Stimulated activated CD4-positive, alpha-beta T cell treated with anti-CD3 and anti-CD28 coated beads, Interleukin-15, amount 100 ng/mL, for 1 hour (primary cell): ENCODE results near the gene CCDC102A.
"Not testable (repeated sequence)": the region's sequence is repeated elsewhere in the genome, so short reads cannot be mapped to it uniquely, and the experiment has no call there.

Experiments used
- DNase-seq, 2 donors: peaks; one replicate each; pipeline ENCODE4 v3.0.0-alpha.2; 2020; ENCODE audit warnings: low read depth in 1 of 2, low spot score in 1 of 2

CCDC102A gene

DNA sequence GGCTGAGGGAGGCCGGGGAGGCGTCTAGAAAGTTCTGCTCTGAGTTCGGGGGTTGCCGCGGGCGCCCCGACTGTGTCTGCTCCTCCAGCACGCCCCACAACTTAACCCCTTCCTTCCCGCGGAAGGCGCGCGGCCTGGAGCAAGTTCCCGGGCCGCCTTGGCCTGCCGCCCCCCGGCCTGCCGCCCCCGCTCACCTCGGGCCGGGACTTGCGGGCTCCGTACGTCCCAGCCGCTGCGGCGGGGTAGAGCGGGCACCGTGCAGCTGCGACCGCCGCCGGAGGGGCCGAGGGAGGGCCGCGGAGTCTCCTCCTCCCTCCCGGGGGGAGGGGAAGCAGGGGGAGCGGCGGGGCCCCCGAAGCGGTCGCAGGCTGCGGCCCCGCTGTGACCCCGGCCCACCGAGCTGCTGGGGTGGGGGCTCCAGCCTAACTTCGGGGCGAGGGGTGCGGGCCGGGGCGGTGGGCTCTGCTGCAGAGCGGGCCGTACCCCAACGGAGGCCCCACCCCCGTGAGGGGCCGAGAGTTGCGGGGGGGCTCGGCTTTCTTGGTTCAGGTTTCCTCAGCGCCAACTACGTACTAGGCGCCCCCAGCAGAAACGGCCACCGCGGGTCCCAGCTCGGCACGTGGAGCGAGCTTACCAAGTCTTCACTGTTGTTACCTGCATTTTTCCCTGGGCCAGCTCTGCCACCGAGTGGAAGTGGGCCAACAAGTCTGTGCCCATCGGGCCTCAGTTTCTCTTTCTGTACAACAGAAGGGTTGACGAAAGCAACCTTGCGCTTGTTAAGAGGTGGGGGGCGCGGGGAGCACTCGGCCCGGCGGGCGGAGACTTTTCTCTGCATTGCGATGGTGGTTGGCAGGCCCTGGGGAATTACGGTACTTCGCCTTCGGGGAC lies at the start of gene CCDC102A:
CCDC102A (minus strand) TSS at position 266 of the 888 bp plus-strand sequence. CDS start 7,394 bp downstream, outside the sequence.
- peak in 1 of 2 donors; percentile 30 for DNase-seq

DNA sequence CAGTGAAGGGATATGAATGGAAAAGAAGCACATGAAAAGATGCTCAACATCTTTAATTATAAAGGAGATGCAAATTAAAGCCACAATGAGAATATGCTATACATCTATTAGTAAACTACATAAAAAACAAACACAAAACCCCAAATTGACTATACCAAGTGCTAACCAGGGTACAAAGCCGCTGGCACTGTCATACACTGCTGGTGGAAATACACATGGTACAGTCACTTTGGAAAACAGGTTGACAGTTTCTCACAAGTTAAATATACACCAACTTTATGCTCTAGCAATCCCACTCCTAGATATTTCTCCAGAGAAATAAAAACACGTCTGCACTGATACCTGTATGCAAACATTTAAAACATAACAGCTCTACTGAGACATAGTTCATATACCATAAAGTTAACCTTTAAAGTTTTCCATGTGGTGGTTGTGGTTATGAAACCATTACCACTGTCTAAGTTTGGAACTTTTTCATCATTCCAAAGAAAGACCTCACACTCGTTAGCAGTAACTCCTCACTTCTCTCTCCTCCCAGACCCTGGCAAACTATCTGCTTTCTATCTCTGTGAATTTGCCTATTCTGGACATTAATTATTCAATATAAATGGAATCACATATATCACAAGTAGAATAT lies 48.8 kb upstream of the CCDC102A start:
- no peak for DNase-seq

DNA sequence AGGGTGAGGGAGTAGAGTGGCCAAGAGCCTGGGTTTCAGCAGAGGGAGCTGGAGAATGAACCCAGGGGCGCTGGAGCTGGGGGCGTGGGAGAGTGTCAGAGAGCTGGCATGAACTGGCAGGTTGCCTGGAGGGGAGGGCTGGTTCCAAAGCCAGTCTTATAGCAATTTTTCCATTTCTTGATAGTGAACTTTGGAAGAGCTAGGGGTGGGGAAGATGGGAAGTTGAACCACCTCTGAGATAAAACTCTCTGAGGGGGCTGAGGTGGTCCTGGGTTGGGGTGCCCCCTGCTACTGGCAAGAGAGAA lies 42.9 kb upstream of the CCDC102A start:
- DNase-seq = no peak

DNA sequence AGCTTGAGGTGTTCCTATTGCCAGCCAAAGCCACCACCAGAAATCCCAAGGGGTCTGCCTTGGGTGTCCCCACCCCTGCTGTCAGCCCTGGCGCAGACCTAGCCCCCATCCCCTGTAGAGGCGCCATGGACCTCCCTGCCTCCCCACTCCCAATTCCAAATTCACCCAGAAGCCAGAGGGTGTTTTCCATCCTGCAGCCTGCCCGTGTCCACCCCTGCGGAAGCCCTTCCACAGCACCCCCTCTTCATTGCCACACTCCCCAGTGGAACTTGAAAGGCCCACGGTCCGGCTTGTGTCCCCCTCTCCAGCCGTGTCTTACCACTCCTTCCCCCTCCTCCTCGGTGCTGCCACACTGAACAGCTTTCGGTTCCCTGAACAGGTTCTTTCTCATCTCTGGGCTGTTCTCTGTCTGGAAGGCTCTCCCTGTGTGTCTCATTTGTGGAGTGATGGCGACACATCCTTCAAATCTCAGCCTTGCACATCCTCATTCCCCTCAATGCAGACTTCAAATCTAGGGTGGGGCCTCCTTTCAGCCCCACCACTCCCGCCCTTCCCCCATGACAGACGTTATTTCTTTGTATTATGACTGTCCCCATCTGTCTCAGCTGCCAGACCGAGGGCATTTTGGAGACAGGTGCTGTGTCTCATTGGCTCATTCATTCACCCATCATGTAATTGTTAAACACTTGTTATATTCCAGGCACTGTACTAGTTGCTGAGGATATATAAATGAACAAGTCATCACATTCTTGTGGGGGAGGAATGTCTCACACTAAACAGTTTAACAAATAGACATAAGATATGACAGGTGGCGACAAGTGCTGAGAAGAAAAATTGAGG lies 42.4 kb upstream of the CCDC102A start:
- DNase-seq = no peak

DNA sequence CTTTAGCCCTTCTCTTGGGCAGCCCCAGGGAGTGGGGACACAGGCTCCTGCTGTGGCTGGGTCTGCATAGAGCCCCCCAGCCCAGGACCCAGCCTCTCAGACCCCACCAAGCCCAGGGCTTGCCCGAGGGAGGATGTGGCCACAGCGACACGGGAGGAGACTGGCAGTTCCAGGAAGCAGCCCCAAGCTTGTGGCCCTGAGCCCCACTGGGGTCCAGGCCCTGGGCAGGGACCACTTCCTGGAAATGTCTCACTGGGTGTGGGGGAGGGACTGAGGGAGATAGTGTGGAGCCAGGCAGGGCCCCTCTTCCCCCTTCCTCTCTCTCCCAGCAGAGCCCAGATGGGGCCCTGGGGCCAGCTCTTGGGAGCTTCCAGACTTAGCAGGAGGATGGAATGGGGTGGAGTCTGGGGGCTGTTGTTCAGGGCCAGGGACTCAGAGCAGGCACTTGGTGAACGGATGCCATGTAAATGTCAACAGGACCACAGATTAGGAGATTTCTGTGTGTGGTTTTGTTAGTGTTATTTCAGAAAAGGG lies 41.4 kb upstream of the CCDC102A start:
- no peak for DNase-seq

DNA sequence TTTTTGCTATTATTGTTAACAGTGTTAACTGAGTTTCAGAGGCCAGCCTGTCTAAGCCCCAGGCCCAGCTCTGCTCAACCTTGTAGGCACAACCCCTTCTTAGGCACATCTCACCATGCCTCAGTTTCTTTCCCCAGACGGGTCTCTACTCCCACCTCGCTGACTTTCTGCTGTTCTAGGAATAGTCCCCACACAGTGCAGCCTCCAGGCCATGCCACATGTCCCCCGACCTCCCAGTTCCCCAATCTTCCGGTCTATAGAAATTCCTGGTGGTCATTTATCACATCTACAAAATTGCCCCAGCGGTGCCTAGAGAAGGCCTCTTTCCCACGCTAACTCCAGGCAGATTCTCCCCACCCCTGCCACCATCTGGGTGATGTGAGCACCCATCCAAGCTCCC lies 40.8 kb upstream of the CCDC102A start:
- no peak for DNase-seq

DNA sequence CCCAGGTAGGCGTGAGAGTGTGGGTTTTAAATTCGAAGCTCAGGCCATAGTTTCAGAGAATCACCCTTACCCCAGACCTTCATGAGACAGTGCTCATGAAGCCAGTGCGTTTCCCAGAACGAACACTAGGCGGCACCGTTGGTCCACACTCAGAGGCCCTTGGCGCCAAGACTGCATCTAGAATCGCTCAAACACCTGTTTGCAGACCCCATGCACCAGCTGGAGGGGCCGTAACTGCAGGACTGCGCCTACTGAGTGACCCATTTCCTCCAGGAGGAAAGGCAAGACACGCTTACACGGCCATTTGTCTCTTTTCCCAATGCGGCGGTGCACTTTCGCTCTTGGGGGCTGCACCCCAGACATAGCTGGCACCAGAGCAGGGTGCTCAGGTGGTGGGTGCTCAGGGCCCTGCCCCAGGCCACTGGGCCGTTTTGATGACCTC lies 40.1 kb upstream of the CCDC102A start:
- peak; percentile 58 to 75 for DNase-seq

DNA sequence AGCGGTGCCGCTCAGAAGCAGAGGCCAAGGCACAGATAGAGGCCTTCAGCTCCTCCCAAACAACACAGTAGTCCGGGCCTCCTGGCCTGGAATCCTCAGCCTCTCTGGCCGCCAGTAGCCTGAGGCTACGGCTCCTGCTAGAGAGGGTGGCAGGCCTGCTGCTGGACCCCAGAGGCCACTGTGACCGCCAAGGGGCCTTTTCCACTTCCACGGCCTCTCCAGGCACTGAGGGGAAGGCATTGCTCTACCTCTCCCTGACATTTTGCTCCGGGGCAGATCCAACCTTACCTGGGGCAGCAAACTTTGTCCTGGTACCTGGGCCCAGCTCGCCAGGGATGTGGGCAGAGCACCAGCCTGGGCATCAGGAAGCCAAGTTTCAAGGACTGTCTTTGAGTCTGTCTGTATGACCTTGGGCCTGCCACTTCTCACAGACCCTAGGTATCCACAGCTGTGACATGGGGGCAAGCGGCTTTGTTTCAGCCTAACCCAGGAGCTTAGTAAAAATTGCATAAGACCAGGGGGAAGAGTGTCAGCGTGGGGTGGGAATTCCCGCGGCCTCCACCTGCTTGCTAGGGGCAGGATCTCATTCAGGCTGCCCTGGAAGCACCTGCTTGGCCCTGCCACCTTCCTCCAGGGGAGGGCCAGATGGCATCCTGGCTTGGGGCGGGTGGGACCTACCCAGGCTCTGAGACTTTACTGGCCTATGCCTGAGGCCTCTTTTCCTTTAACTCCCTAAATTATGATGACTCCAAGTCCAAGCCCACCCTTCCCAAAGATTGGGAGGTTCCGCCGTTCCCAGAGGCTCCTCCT lies 39.3 kb upstream of the CCDC102A start:
- DNase-seq = no peak

DNA sequence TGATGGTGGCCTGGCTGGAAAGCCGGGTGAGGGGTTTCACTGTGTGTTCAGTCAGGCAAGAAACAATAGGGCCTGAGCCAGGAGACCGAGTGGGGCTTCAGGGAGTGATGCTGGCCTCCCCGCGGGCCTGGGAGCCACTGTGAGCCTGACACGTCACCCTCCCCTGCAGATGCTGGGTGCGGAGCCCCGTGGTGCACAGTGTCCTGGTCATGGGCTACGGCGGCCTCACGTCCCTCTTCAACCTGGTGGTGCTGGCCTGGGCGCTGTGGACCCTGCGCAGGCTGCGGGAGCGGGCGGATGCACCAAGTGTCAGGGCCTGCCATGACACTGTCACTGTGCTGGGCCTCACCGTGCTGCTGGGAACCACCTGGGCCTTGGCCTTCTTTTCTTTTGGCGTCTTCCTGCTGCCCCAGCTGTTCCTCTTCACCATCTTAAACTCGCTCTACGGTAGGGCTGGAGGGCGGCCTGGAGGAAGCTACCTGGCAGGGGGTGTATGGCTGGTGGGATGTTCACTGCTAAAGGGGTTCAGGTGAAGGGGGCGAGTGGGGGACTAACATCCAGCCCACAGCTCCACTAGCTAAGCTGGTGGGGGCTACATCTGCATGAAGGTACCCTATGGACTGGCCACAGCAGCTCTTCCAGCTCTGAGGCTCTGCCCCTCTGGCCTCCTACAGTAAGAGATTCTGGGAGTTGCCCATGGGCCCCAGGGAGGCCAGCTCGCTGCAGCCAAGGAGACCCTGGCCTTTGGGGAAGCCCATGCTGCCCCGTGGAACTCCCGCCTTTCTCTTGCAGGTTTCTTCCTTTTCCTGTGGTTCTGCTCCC lies 38.5 kb upstream of the CCDC102A start:
- no peak for DNase-seq

DNA sequence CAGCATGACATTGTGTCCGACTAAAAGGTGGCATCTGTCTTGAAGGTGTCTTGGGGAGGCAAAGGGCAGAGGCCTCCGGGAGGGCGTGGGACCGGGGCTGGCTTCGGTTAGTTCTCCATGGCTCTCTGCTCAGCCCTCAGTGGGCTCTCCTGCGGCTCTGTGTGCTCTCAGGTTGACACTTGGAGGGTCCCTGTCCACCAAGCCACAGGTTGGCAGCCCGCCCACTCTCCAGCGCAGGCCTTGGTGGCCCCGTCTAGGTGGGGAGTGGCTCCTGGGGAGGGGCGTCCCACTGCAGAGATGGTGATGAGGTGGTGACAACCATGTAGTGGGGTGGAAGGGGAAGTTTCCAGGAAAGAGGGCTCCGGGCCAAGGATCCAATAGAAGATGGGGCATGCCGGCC lies 37.7 kb upstream of the CCDC102A start:
- no peak for DNase-seq

DNA sequence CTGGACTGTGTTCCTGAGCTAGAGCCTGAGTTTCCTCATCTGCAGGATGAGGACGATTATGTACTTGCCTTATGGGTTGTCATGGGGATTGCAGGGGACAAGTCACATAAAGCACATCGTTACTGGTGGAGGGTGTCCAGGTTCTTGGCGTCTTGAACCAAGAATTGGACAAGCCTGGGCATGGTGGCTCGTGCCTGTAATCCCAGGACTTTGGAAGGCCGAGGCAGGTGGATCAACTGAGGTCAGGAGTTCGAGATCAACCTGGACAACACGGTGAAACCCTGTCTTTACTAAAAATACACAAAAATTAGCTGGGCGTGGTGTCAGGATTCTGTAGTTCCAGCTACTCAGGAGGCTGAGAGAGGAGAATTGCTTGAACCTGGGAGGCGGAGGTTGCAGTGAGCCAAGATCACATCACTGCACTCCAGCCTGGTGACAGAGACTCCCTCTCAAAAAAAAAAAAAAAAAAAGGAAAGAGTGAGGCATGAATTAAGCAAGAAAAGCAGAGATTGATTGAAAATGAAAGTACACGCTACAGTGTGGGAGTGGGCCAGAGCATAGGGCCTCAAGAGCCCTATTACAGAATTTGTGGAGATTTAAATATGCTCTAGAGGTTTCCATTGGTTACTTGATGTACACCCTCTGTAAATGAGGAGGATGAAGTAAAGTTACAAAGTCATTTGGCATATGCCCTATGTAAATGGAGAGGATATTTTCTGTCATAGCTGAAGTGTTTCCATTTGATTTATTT lies 36.8 kb upstream of the CCDC102A start:
- DNase-seq = no peak

DNA sequence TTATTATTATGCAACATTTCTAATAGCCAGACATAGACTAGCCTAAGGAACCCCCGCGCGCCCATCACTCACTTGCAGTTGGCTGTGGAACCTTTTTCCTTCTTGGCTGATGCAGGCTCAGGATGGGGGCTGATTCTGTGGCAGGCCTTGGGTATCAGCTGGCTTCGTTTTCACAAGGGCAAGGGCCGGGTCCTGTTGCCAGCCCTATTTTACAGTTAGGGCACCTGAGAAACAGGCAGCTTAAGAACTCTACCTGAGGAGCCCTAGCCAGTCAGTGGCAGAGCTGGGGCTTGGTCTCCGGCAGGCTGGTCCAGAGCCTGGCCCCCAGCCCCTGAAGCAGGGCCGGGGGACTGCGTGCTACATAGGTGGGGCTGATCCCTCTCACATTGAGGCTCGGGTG lies 34.7 kb upstream of the CCDC102A start:
- no peak for DNase-seq

DNA sequence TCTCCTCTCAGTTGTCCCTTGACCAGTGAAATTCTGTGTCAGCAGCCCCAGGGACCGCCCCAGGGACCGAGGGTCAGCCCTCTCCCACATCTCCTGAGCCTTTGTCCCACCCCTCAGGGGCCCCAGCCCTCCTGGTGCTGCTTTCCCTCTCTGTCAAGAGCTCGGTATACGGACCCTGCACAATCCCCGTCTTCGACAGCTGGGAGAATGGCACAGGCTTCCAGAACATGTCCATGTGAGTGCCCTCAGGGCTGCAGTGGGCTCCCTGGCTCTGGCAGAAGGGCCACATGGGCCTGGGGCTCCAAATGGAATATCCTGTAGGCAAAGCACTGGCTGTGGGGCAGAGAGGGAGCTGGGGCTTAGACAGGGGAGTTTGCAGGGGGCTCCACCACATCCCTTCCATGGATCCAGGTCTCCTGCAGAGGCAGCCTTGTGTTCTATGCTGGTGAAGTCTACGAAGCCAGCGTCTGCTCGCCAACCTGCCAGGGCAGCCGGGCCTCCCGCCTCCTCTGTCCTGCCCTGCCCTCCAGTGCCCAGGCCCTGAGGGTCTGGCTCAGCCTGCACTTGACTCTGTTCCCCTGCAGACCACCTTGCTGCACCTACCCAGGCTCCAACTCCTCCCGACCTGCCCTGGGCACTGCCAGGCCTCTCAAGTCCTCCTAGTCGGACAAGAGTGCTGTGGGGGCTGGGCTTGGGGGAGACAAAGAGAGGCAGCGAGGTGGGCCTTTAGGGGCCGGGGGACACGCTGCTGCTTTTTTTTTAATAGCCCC lies 34.1 kb upstream of the CCDC102A start:
- no peak for DNase-seq

DNA sequence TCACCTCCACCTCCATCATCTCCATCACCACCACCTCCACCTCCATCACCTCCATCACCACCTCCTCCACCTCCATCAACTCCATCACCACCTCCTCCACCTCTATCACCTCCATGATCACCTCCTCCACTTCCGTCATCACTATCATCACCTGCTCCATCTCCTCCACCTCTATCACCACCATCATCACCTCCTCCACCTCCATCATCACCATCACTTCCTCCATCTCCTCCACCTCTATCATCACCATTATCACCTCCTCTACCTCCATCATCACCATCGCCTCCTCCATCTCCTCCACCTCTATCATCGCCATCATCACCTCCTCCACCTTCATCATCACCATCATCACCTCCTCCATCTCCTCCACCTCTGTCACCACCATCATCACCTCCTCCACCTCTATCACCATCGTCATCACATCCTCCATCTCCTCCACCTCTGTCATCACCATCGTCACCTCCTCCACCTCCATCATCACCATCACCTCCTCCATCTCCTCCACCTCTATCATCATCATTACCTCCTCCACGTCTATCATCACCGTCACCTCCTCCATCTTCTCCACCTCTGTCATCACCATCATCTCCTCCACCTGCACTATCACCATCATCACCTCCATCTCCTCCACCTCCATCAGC lies 33.1 kb upstream of the CCDC102A start:
- no peak for DNase-seq

DNA sequence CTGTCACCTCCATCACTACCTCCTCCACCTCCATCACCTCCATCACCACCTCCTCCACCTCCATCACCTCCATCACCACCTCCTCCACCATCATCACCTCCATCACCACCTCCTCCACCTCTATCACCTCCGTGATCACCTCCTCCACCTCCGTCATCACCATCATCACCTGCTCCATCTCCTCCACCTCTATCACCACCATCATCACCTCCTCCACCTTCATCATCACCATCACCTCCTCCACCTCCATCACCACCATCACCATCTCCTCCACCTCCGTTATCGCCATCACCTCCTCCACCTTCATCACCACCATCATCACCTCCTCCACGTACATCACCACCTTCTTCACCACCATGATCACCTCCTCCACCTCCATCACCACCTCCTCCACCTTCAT lies 32.4 kb upstream of the CCDC102A start:
- not testable (repeated sequence) for DNase-seq

DNA sequence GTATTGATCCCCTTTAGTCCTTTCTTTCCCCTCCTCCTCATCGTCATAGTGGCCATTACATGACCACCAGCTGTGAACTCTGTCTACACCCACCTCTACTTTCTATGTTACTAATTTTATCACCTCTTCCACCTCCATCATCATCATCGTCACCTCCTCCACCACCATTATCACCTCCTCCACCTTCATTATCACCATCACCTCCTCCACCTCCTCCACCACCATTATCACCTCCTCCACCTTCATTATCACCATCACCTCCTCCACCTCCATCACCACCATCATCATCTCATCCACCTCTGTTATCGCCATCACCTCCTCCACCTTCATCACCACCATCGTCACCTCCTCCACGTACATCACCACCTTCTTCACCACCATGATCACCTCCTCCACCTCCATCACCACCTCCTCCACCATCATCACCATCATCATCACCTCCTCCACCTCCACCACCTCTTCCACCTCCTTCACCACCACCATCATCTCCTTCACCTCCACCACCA lies 31.9 kb upstream of the CCDC102A start:
- no peak for DNase-seq

DNA sequence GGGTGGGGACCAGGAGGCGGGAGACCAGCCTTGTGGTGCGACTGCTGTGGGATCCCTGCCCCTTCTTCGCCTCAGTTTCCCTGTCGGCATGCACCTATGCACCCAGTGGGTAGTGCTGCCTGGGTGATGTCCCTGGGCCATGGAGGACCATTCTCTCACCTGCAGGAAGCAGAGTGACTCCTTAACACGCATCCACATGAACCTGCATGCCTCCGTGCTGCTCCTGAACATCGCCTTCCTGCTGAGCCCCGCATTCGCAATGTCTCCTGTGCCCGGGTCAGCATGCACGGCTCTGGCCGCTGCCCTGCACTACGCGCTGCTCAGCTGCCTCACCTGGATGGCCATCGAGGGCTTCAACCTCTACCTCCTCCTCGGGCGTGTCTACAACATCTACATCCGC lies 31.3 kb upstream of the CCDC102A start:
- DNase-seq = no peak

DNA sequence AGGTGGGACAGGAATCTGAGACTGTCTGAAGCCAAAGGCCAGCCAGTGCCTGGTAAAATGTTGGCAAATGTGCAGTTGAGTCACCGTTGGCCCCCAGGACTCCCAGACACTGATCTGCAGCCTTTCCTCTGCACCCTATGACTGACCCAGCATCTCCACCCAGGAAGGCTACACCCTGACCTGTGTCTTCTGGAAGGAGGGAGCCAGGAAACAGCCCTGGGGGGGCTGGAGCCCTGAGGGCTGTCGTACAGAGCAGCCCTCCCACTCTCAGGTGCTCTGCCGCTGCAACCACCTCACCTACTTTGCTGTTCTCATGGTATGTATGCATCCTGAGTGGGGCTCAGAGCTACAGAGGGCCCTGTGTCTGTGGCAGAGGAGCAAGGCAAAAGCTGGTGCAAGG lies 30.1 kb upstream of the CCDC102A start:
- no peak for DNase-seq
